Cardiac septum (tissue), 1 donor: ENCODE data around the gene GNAT2. TPM values are rescaled to one million over a fixed set of nuclear protein-coding genes. Genes with fewer than 3 reads are reported as not detected.
"Not testable (repeated sequence)": the region's sequence is repeated elsewhere in the genome, so short reads cannot be mapped to it uniquely, and the experiment has no call there.

Experiments
- DNase-seq: peaks from one replicate; pipeline ENCODE4 v3.0.0-alpha.2; 2020; ENCODE audit warnings: low spot score
- intact Hi-C: fragments of 100-400 bp; cut with DNase I; formaldehyde crosslinking; loops from one replicate; pipeline ENCODE4 v1.14.0; 2022
- long read RNA-seq: library from polyadenylated mRNA; unstranded; transcript quantifications from one replicate; pipeline ENCODE4 v2.0.0, GENCODE V29; 2021
- total RNA-seq: library from RNA; stranded (reverse); fragmentation: NEBNext Ultra II Directional; extraction: Animal tissue kit (Norgen Biotek cat#: 25700); gene quantifications from one replicate; pipeline ENCODE4 v1.2.1, GENCODE V29; 2021
- donor health status: DM: no; HTN: no; CAD: no.

Gene GNAT2
- total RNA-seq: not detected
- long read RNA-seq, partial matches to known transcripts: 0 of 1 reads
- long read RNA-seq, other reads (novel, unspliced or antisense): 1 of 1 reads

DNA sequence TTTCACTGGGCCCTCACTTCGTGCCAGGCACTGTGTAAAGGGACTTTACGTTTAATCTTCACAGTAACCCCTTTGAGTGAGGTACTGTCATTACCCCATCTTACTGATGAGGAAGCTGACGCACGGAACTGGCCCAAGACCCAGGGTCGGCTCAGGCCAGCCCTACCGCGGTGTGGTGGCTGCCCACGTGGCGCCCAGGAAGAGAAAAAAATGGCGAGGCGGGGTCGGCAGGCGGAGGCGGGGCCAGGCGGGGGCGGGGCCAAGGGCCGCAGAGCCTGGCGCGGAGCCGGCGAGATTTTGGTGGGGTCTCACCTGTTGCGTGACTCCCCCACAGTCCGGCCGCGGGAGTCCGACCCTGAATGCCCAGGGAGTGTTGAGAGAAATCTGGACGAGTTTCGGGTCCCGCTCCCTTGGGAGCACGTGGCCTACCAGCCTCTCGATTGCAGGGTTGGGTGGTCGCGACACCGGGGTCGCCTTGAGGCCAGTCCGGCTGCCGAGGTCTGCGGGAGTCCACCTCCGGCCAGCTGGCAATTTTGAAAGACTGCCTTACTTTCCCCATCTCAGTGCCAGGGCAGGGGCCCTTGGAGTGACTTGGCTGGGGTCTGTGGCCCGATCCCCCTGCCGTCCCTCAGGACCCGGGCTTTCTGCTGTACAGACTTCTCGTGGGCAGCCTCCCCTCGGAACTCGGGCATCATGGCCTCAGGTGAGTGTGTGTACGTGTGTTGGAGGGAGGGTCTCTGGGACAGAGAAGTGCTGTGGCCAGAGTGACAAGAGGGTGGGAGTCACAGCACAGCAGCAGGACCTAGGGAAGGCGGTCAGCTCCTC, at the start of gene GNAT2, which contains the start of gene AMPD2:
Gene GNAT2 (minus strand): TSS at position 41 of the 825 bp plus-strand sequence. CDS start 6,746 bp downstream, outside the sequence.
Gene AMPD2 (plus strand): TSS at position 262 of the 825 bp plus-strand sequence. CDS start 1,339 bp downstream, outside the sequence.
- intact Hi-C loops: loop anchor here (2.0 kb wide), 1 partner anchor 71 kb away; the partner anchor contains the start of gene GNAI3
- DNase-seq: peak; percentile 93

DNA sequence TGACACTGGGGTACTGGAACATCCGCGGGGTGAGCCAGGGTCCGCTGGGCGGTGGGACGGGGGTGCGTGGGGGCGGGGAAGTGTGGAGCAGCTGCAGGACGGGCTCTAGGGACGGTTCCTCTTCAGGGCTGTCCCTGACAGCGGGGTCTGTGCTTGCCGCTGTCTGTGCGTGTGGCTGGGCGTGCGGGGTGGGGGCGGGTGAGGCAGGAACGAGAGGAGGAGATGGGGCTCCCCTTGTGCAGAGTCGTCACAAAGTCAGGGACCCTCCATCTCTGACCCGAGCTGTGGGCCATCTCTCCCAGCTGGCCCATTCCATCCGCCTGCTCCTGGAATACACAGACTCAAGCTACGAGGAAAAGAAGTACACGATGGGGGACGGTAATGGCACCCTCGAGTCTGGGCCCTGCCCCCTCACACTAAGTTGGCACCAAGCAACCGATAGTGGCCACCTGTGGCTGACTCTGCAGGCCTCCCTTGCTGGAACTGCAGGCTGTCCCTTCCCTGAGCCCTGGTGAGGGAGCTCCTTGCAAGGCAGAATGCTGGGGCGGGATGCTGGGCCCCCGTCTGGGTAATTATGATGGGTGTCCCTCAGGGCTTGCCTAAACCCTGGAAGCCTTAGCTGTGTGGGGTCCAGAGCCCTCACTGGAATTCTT, 48.8 kb upstream of the GNAT2 start:
- intact Hi-C loops: no loop called here
- no peak for DNase-seq

DNA sequence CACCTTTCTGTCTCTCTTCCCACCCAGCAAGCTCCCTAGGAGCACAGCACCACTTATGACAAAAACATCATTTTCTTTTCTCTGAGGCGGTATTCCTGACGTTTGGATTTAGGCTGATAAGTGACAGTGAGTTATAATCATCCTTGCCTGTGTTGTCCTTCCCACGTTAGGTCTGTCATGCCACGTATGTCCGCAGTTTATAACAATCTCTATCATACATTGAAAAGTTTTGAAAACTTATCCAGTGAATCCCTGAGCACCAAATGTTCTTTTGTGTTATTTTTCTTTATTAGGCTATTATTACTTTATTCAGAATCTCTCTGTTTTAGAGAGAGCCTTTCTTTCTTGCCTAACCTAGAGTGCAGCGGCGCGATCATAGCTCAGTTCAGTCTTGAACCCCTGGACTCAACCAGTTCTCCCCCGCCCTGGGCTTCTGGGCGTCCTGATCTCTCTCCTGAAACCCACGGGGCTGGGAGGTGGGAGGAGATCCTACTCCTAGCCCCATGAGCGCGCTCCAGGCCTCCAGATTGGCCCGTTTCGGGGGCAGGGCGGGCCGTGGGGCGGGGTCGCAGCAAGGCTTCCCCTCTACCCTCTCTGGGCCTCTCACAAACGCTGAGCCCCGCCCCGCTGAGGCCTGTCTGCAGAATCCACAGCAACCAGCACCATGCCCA, 48.2 kb upstream of the GNAT2 start, which contains the start of gene GSTM2:
Gene GSTM2 (plus strand): TSS at position 606 of the 671 bp plus-strand sequence. CDS start 59 bp downstream, at position 665.
- peak; percentile 96 for DNase-seq
- intact Hi-C loops: no loop called here

DNA sequence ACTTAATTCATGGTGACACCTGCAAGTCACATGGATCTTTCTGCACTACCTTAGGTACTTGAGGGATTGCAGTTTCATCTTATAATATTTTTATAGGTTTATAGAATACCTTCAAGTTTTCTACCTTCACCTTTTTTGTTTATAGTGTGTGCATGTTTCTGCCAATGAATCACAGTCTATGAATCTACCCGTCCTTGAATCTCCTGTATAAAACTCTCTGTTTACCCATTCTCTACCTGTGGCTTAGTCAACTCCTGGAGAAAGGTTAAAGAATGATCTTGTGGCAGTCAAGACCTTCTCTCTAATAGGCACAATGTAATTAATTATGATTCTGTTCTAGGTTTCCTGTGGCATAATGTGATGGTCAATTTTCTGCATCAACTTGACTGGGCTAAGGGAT, 45.3 kb upstream of the GNAT2 start:
- DNase-seq: no peak
- intact Hi-C loops: no loop called here

DNA sequence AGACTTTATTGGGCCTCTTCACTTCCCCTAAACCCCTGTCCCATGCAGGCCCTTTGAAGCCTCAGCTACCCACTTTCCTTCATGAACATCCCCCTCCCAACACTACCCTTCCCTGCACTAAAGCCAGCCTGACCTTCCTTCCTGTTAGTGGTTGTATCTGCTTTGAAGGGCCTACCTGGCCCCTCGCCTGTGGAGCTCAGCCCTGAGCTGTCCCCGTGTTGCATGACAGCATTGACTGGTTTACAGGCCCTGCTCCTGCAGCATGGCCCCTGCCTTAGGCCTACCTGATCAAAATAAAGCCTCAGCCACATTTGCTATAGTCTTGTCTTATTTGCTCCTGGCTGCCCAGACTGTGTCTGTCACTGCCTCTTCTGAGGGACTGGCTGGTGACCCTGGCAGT, 42.0 kb upstream of the GNAT2 start:
- no peak for DNase-seq
- intact Hi-C loops: no loop called here

DNA sequence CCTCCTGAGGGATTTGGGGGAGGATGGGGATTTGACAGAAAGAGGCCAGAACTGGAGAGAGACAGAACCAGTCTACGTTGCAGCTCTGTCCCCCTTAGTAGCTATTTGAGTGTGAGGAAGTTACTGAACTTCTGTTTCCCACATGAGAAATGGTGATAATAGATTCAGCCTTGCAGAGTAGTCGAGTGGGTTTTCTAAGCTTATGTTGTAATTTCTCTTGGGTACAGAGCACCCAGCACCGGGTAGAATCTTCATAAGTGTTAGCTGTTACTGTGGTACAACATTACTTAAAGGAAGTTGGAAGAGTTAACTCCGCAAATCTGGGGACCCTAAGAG, 41.2 kb upstream of the GNAT2 start:
- DNase-seq, intact Hi-C loops: not testable (repeated sequence)

DNA sequence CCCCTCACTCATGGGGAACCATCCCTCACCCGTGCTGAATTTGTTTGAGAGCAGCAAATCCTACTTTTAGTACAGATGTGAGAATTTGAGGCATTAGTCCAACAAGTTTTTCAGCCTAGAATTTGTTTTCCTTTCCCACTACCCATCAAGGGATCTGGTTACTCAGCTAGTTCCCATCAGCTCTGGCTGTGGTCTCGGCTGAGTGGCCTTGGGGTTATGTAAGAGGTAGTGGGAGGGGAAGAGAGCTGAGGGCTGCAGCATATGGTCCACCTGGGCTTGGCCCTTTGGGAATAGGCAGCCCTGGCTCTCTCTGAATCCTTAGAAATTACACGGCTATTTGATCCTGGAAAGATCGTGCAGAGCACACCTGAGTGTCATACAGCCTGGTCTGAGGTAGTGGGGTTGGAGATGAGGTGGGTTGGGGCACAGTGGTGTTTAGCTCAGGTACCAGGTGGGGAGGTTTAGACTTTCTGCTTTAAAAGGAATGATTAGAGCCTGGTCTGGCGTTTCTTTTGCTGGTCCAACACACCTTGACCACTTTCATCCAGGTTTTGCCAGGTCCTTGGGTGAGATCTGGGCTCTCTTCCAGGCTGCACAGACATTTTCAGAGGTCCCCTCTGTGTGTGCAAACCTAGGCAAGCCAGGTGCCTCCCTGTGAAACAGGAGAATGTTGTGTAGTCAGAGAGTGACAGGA, 40.7 kb upstream of the GNAT2 start:
- no peak for DNase-seq
- intact Hi-C loops: loop anchor here (5.0 kb wide), 1 partner anchor 112 kb away; no protein-coding TSS in a partner anchor

DNA sequence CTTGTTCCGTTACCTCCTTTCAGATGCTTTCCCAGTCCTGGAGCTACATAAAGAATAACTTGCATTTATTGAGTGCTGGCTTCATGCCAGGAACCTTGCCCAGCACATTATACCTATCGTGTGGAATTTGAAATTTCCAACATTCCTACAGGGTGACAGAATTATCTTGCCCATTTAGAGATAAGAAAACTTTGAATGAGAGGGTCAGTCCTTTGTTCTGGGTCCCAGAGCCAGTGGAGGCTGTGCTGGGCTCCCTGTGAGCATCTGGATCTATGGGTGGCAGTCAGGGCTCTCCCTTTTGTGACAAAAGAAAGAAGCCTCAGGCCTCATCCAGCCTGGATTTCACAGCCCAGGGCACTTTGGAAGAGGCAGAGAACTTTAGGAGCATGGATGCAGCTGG, 39.7 kb upstream of the GNAT2 start:
- no peak for DNase-seq
- intact Hi-C loops: loop anchor here (5.0 kb wide), 1 partner anchor 113 kb away; no protein-coding TSS in a partner anchor

DNA sequence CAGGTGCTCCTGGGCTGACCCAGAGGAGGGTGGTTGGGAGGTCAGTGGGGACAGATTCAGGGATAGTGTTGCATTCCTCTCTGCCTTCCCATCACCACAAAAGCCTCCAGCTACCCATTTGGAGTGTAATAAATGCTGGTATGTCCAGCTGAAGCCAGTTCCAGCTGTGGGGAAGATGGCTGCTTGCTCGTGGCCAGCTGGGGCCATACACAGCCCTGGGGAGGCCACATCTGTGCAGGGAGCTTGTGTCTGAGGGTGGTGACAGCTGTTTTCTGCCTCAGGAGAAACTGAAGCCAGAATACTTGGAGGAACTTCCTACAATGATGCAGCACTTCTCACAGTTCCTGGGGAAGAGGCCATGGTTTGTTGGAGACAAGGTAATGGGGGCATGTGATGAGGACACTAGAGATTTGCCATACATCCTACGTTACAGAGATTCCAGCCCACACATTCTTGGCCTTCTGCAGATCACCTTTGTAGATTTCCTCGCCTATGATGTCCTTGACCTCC, 39.2 kb upstream of the GNAT2 start:
- intact Hi-C loops: loop anchor here (5.0 kb wide), 1 partner anchor 114 kb away; no protein-coding TSS in a partner anchor

DNA sequence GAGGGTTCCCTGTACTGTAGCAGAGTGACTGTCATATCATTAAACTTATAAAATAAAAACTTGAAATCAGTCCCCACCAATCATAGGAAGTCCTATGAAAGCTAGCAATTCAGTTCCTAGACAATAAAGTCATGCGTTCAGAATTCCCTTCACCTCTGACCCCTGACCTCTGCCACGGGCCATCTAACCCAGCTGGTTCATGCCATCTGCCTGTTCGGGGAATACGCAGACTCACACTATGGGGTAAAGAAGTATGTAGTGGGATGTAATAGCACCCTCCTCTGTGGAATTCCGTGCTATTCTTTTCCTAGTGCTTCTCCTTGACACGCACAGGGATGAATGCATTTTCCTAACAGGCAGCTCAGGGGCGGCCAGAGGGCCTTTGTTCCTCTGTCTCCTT, 38.6 kb upstream of the GNAT2 start:
- no peak for DNase-seq
- intact Hi-C loops: loop anchor here (5.0 kb wide), 1 partner anchor 114 kb away; no protein-coding TSS in a partner anchor

More for the DNA sequence above, 39.2 kb upstream of the GNAT2 start:
- DNase-seq: no peak

DNA sequence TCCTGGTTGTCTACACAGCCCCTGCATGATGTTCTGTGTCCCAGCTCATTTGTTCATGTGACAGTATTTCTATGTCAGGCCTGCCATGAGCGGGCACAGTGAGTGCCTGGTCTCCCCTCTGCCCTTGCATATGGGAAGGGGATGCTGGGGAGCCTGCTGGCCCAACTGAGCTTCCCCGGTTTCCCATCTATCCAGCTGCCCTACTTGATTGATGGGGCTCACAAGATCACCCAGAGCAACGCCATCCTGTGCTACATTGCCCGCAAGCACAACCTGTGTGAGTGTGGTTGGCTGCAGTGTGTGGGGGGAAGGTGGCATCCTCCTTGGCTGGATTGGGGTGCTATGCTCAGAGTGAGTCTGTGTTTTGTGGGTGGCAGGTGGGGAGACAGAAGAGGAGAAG, 38.0 kb upstream of the GNAT2 start:
- DNase-seq: no peak
- intact Hi-C loops: loop anchor here (5.0 kb wide), 1 partner anchor 115 kb away; no protein-coding TSS in a partner anchor

DNA sequence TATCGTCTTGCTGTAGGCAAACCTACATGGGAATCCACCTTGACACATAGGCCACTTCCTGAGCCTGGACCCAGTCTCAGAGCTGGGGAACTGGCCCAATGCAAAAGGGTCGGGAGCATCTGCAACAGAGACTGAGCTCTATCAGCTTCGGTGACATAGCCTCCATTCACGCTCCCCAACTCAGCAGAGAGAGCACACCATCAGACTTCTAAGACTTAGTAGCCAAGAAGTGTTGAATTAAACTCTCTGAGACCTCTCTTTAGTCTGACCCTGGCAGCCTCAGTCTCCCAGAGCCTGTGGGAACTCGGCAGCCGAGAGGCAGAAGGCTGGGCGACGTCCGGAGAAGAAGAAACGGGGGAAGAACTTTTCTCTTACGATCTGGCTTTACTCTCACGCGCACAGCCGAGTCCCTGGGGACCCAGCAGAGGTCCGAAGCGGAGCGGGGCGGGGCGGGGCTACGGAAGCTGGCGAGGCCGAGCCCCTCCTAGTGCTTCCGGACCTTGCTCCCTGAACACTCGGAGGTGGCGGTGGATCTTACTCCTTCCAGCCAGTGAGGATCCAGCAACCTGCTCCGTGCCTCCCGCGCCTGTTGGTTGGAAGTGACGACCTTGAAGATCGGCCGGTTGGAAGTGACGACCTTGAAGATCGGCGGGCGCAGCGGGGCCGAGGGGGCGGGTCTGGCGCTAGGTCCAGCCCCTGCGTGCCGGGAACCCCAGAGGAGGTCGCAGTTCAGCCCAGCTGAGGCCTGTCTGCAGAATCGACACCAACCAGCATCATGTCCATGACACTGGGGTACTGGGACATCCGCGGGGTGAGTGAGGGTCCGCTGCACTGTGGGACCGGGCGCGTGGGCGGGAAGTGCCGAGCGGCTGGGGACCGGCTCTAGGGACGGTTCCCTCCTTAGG, 36.5 kb upstream of the GNAT2 start, which contains the start of gene GSTM4:
Gene GSTM4 (plus strand): TSS at position 485 of the 905 bp plus-strand sequence. CDS start 291 bp downstream, at position 776.
- DNase-seq: peak; percentile 93
- intact Hi-C loops: loop anchor here (5.0 kb wide), 1 partner anchor 116 kb away; no protein-coding TSS in a partner anchor

DNA sequence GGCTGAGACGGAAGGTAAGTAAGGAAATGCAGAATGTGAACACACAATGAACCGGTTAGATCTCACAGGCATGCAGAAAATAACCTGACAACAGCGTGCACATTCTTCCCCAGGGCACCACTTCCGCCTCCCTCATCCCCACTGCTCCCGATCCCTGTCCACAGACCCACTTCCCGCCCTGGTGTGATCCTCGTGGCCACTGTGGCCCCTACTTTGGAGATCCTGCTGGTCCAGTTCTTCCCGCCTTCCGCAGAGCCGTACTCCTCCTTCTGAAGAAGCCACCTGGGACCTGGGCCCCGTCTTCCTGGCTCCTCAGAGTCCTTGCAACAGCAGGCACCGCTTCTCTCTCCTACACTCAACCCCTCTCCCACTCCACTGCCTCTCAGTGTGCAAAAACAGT, 35.1 kb upstream of the GNAT2 start:
- no peak for DNase-seq
- intact Hi-C loops: no loop called here

DNA sequence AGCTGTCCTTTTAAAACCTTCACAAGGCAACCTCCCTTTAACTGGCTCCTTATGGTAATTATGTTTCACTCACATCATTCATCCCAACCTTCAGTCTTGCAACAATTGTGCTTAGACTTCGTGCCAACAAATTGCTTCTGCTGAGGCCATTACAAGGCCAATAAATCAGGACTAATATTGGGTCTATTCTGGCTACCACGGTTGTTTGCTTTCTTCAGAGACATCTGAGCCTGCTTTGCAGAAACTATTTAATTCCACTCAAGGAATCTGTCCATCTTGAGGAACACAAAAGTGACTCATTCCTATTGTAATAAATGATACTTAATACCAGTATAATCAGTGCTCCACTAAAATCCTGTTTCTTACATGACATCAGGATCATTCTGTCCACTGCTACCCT, 33.9 kb upstream of the GNAT2 start:
- intact Hi-C loops: no loop called here
- DNase-seq: no peak

DNA sequence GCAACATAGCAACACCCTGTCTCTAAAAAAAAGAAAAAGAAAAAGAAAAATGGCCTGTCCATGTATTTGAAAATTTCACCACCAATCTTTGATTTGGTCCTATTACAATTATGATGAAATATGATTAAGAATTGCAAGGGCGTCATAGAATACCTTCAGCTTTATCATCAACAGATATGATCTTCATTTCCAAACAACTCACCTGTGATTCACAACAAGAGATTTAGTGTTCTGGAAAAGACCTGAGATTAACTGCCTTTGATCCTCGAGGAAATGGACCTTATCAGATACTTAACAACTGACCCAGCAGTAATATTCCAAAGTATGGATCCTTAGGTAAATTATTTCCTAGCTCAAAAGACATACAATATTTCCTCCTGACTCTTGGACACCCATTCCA, 33.0 kb upstream of the GNAT2 start:
- intact Hi-C loops: no loop called here
- no peak for DNase-seq

DNA sequence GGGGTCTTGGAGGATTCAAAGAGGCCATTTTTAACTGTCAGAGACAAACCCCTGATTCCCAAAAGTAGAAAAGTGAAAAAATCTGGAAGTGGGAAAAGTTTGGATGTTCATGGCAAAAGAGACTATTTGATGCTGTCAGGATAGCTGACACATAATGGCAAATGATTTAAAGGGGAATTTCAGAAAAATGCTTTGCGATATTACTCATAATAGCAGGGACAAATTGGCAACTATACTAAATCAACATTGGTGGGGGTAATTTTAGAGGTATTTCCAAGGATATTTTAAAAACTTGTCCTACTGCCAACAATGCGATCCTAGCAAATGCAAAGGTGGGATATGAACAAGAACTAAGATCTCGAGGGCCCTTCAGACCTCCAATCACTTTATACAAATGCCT, 31.2 kb upstream of the GNAT2 start:
- intact Hi-C loops: no loop called here

DNA sequence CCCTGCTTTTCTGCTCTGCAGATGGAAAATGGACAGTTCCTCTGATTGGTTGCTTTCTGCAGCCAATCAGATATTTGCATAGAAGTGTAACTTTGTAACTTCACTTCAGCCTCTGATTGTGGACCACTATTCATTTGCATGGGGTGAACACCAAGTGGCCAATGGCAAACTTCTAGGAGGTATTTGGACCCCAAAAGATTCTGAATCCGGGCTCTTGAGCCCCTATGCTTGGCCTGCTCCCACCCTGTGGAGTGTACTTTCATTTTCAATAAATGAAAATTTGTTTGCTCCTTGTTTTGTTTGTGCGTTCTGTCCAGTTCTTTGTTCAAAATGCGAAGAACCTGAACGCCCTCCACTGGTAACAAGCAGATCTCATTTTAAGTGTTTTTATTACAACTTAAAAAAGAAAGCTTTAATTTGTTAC, 30.1 kb upstream of the GNAT2 start:
- no peak for DNase-seq
- intact Hi-C loops: no loop called here

More for the DNA sequence above, 31.2 kb upstream of the GNAT2 start:
- DNase-seq: no peak

DNA sequence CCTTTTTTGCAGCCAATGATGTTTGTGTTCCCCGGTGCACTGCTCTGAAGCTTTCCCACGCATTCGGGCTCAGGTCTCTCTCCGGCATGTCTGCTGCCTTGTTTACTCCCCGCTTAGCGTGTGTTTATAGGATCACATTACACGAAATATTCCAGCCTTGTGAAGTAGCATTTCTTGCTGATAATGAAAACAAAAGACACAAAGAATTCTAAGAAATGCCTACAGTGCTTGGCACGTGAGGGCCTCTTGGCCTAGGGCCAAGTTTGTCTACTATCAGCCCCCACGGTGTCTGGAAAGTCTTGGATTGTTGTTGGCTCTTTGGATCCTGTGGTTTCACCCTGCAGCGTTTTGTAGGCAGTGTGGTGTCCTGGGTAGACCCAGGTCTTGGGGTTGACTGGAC, 25.3 kb upstream of the GNAT2 start:
- no peak for DNase-seq
- intact Hi-C loops: loop anchor here (5.0 kb wide), 2 partner anchors 43 to 338 kb away; partner anchors contain the start of genes AHCYL1 and GSTM1
